Keratinocyte (primary cell): ENCODE results near the gene UBE4B. TPM values are rescaled to one million over a fixed set of nuclear protein-coding genes. Genes with fewer than 3 reads are reported as not detected.

Experiments
- DNase-seq: peaks from one replicate; pipeline ENCODE4 v3.0.0-alpha.2; 2011; ENCODE audit warnings: low read depth, missing footprints, low spot score
- FAIRE-seq: peaks from 2 replicates; lab custom pipeline; 2011; peaks lifted over from hg19 to GRCh38; lab: Jason Lieb, UNC
- H2AFZ ChIP-seq: 2 replicates; pipeline ENCODE4 v1.6.0; 2012; ENCODE audit warnings: low read length, control low read depth, inconsistent platforms; ENCODE audit not compliant: control insufficient read depth
- H3K27ac ChIP-seq: 2 replicates; pipeline ENCODE4 v1.5.1; 2011; ENCODE audit warnings: low read length; ENCODE audit not compliant: control insufficient read depth, insufficient read depth
- H3K27me3 ChIP-seq: 3 replicates; pipeline ENCODE4 v1.6.0; 2011; ENCODE audit warnings: low read length; ENCODE audit not compliant: control insufficient read depth, insufficient read depth; ENCODE audit errors: extremely low read depth
- H3K36me3 ChIP-seq, 2 experiments: 2 replicates in 1 of 2; 3 replicates in 1 of 2; pipeline ENCODE4 v1.5.1; 2011; ENCODE audit warnings: low read length in 2 of 2, mild to moderate bottlenecking in 1 of 2; ENCODE audit not compliant: control insufficient read depth in 2 of 2, insufficient read depth in 2 of 2; ENCODE audit errors: extremely low read depth in 1 of 2
- H3K4me1 ChIP-seq: 3 replicates; pipeline ENCODE4 v1.5.1; 2011; ENCODE audit warnings: low read length; ENCODE audit not compliant: control insufficient read depth, insufficient read depth; ENCODE audit errors: extremely low read depth
- H3K4me2 ChIP-seq: 3 replicates; pipeline ENCODE4 v1.6.0; 2011; ENCODE audit warnings: low read depth, low read length; ENCODE audit not compliant: control insufficient read depth, insufficient read depth; ENCODE audit errors: extremely low read depth
- H3K4me3 ChIP-seq, 3 experiments: fragments of 200-600 bp in 1 of 3; sonication (generic) in 1 of 3; 2 replicates in 2 of 3; 3 replicates in 1 of 3; pipeline ENCODE4 v1.5.1; 2011 to 2016; ENCODE audit warnings: low read length in 3 of 3, mild to moderate bottlenecking in 3 of 3, control low read depth in 2 of 3, inconsistent platforms in 1 of 3, low read depth in 1 of 3, mixed read lengths in 1 of 3, mixed run types in 1 of 3, moderate library complexity in 1 of 3; ENCODE audit not compliant: control insufficient read depth in 2 of 3, insufficient read depth in 2 of 3; ENCODE audit errors: extremely low read depth in 1 of 3
- H3K79me2 ChIP-seq: 2 replicates; pipeline ENCODE4 v1.6.0; 2012; ENCODE audit warnings: low read length; ENCODE audit not compliant: control insufficient read depth, insufficient read depth
- H3K9ac ChIP-seq: 3 replicates; pipeline ENCODE4 v1.6.0; 2011; ENCODE audit warnings: low read length; ENCODE audit not compliant: control insufficient read depth, insufficient read depth; ENCODE audit errors: extremely low read depth
- H3K9me1 ChIP-seq: 3 replicates; pipeline ENCODE4 v1.6.0; 2011; ENCODE audit warnings: low read length; ENCODE audit not compliant: control insufficient read depth, insufficient read depth; ENCODE audit errors: extremely low read depth
- H3K9me3 ChIP-seq: 2 replicates; pipeline ENCODE4 v1.5.1; 2012; ENCODE audit warnings: low read depth, low read length; ENCODE audit not compliant: control insufficient read depth
- H4K20me1 ChIP-seq: 3 replicates; pipeline ENCODE4 v1.6.0; 2011; ENCODE audit warnings: low read length; ENCODE audit not compliant: control insufficient read depth, insufficient read depth; ENCODE audit errors: extremely low read depth
- EZH2 ChIP-seq: IDR thresholded peaks from one replicate; pipeline ENCODE4 v1.6.1; 2012; ENCODE audit warnings: inconsistent platforms, mild to moderate bottlenecking, low read length, moderate library complexity
- dilution Hi-C: fragments of 300-500 bp; cut with MboI; formaldehyde crosslinking; loops from one replicate; pipeline ENCODE4 v1.7.0; 2020; ENCODE audit warnings: low sequenced_read_pairs; ENCODE audit not compliant: extremely low pct_ligation_motif_present
- polyA plus RNA-seq, 5 experiments: library from polyadenylated mRNA; depleted of rRNA in 3 of 5; stranded (reverse) in 3 of 5; stranded (forward) in 1 of 5; unstranded in 1 of 5; fragments of >200 nt; gene quantifications; 1 replicate in 1 of 5; 2 replicates in 3 of 5; 3 replicates in 1 of 5; pipeline versions ENCODE4 v1.2.1 to v1.2.3, GENCODE V29; 2011 to 2012; ENCODE audit warnings: missing spikeins in 2 of 5, low read depth in 1 of 5, low replicate concordance in 1 of 5
- TF ChIP-seq, protein P1 (sequence below), 3 experiments: IDR thresholded peaks in 1 of 3; conservative IDR thresholded peaks in 1 of 3; optimal IDR thresholded peaks in 1 of 3; 2 replicates in 2 of 3; 3 replicates in 1 of 3; pipeline versions ENCODE3 to v1.5.1; 2011; ENCODE audit warnings: low read length in 3 of 3, mild to moderate bottlenecking in 3 of 3, moderate library complexity in 2 of 3, control low read depth in 1 of 3, inconsistent platforms in 1 of 3; ENCODE audit not compliant: insufficient read depth in 2 of 3; ENCODE audit errors: extremely low read depth in 1 of 3

UBE4B gene
- polyA plus RNA-seq, 1 donor (not counting 4 experiments of a cell fraction or from before 2014, with no cell fraction given), result 14.3 TPM

DNA sequence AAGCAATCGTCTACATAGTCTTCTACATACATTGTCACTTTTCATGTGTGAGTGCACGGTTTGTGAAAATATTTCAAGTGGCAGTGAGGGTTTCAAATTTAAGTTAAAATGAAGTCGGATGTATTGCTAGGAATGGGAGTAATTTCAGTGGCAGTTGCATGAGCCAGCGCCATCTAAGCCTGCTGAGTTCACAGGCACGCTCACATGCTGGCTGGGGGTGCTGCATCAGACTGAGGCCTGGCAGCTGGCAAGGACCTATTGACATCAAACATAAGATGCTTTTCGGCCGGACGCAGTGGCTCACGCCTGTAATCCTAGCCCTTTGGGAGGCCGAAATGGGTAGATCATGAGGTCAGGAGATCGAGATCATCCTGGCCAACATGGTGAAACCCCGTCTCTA lies 80.7 kb downstream of the UBE4B start:
- FAIRE-seq (no peak), DNase-seq (no peak)
- Histone ChIP-seq H3K4me1 (peaks cover 7% of the 10 kb centered on the region), H4K20me1 (no peaks in the 10 kb centered on the region), H3K79me2 (no peaks in the 10 kb centered on the region), H2AFZ (no peak overlapping the region), H3K4me3 (no peak overlapping the region), H3K9ac (no peak overlapping the region), H3K9me3 (no peaks in the 10 kb centered on the region), H3K36me3 (peaks cover 5 to 8% of the 10 kb centered on the region in 2 experiments), H3K27me3 (no peaks in the 10 kb centered on the region), H3K27ac (no peak overlapping the region), H3K4me2 (no peak overlapping the region), H3K9me1 (no peaks in the 10 kb centered on the region)
- dilution Hi-C loops, result no loop called here
- no peak for TF ChIP-seq EZH2
- TF ChIP-seq, protein P1, sequence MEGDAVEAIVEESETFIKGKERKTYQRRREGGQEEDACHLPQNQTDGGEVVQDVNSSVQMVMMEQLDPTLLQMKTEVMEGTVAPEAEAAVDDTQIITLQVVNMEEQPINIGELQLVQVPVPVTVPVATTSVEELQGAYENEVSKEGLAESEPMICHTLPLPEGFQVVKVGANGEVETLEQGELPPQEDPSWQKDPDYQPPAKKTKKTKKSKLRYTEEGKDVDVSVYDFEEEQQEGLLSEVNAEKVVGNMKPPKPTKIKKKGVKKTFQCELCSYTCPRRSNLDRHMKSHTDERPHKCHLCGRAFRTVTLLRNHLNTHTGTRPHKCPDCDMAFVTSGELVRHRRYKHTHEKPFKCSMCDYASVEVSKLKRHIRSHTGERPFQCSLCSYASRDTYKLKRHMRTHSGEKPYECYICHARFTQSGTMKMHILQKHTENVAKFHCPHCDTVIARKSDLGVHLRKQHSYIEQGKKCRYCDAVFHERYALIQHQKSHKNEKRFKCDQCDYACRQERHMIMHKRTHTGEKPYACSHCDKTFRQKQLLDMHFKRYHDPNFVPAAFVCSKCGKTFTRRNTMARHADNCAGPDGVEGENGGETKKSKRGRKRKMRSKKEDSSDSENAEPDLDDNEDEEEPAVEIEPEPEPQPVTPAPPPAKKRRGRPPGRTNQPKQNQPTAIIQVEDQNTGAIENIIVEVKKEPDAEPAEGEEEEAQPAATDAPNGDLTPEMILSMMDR (optimal IDR thresholded peaks at IDR 0.05 in 1 of 3, IDR thresholded peaks at IDR 0.05 in 1 of 3, conservative IDR thresholded peaks at IDR 0.05 in 1 of 3; ENCODE audit: extremely low read depth in 1 of 3, insufficient read depth in 2 of 3, low read length in 3 of 3), result no peak

DNA sequence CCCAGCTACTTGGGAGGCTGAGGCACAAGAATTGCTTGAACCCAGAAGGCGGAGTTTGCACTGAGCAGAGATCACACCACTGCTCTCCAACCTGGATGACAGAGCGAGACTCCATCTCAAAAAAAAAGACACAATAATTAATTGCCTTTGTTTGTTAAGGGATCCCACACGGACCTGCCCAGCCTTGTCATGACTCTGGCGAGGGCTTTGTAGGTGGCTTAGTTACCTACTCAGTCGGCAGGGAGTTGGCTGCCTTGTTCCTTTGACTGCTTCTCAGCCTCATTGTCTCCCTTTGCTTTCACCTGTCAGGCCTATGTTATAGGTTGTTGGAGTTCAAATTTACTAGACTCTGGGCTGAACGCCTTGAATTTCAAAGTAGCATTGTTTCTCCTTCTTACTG lies 82.0 kb downstream of the UBE4B start:
- no peaks in the 10 kb centered on the region for H3K4me1 ChIP-seq
- H3K9me1 ChIP-seq, result no peaks in the 10 kb centered on the region
- no peak for TF ChIP-seq EZH2

DNA sequence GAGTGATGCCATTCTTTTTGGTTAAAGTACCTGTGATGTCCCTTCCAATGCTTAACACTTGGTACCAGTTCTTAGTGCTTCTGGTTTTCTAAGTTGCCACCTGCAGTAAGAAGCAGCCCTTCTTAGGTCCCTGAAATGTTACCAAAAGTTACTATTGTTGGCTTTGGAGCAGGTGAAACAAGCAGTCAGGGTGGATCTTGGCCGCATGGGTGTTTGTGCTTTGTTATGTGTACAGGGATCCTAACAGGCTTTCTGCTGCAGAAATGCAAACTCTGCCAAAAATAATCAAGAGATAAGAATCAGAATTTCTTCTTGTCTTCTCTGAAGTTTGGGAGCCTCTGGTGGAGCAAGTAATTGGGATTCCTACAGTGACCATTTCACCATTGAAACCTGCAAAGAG lies 84.4 kb downstream of the UBE4B start:
- TF ChIP-seq, protein P1 (optimal IDR thresholded peaks at IDR 0.05 in 1 of 3, IDR thresholded peaks at IDR 0.05 in 1 of 3, conservative IDR thresholded peaks at IDR 0.05 in 1 of 3; ENCODE audit: extremely low read depth in 1 of 3, insufficient read depth in 2 of 3, low read length in 3 of 3), result no peak
- no peak for TF ChIP-seq EZH2
- H2AFZ ChIP-seq, result no peak overlapping the region
- no peaks in the 10 kb centered on the region for H3K4me1 ChIP-seq
- FAIRE-seq (no peak), DNase-seq (no peak)
- H3K27ac ChIP-seq, result no peak overlapping the region
- H3K9me1 ChIP-seq, result no peaks in the 10 kb centered on the region
- H4K20me1 ChIP-seq, result no peaks in the 10 kb centered on the region
- H3K4me2 ChIP-seq, result no peak overlapping the region
- dilution Hi-C loops, result no loop called here
- no peaks in the 10 kb centered on the region for H3K27me3 ChIP-seq
- no peak overlapping the region for H3K9ac ChIP-seq
- H3K9me3 ChIP-seq, result no peaks in the 10 kb centered on the region
- H3K36me3 ChIP-seq, result peaks cover 5 to 16% of the 10 kb centered on the region in 2 experiments
- no peaks in the 10 kb centered on the region for H3K79me2 ChIP-seq
- no peak overlapping the region for H3K4me3 ChIP-seq

More for the DNA sequence above, 82.0 kb downstream of the UBE4B start:
- Histone ChIP-seq H3K9me3 (no peaks in the 10 kb centered on the region), H2AFZ (no peak overlapping the region), H3K36me3 (peaks cover 5 to 11% of the 10 kb centered on the region in 2 experiments), H3K27ac (no peak overlapping the region), H3K79me2 (no peaks in the 10 kb centered on the region), H3K9ac (no peak overlapping the region), H4K20me1 (no peaks in the 10 kb centered on the region), H3K27me3 (no peaks in the 10 kb centered on the region), H3K4me2 (no peak overlapping the region), H3K4me3 (no peak overlapping the region)
- no peak for FAIRE-seq
- DNase-seq, result no peak
- dilution Hi-C loops, result no loop called here
